ENCODE results near the gene PNPLA8. TPM values are rescaled to one million over a fixed set of nuclear protein-coding genes. Genes with fewer than 3 reads are reported as not detected.

Gene PNPLA8
- total RNA-seq, 6 experiments from 2014 or later = 13.7 to 25.6 (median 17.0) TPM

DNA sequence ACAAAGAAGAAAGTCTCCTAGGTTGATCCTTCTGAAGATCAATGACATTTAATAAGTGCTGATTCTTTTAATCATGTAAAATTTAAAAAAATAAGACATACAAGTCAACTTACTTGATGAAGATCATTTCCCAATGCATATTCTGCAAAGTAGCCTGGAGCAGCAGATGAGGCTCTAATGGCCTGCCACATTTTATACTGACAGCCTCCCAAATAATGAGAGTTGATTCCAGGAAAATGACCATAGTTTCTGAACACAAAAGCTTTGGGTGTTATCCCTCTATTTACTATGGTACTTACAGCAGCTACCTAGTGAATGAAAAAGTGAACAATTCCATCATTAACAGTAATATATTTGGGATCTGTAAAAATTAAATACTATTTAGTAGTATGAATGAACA is 38.3 kb downstream of the PNPLA8 start:
- Histone ChIP-seq H3K4me3 (no peak overlapping the region), H3K27me3 (no peaks in the 10 kb centered on the region), H3K9me3 (no peaks in the 10 kb centered on the region), H3K36me3 (peaks cover 0 to 21% (median 0%) of the 10 kb centered on the region in 4 donors), H3K27ac (no peak overlapping the region), H3K4me1 (no peaks in the 10 kb centered on the region)
- TF ChIP-seq, protein P1, sequence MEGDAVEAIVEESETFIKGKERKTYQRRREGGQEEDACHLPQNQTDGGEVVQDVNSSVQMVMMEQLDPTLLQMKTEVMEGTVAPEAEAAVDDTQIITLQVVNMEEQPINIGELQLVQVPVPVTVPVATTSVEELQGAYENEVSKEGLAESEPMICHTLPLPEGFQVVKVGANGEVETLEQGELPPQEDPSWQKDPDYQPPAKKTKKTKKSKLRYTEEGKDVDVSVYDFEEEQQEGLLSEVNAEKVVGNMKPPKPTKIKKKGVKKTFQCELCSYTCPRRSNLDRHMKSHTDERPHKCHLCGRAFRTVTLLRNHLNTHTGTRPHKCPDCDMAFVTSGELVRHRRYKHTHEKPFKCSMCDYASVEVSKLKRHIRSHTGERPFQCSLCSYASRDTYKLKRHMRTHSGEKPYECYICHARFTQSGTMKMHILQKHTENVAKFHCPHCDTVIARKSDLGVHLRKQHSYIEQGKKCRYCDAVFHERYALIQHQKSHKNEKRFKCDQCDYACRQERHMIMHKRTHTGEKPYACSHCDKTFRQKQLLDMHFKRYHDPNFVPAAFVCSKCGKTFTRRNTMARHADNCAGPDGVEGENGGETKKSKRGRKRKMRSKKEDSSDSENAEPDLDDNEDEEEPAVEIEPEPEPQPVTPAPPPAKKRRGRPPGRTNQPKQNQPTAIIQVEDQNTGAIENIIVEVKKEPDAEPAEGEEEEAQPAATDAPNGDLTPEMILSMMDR (IDR thresholded peaks at IDR 0.05) = no peak
- no peak for TF ChIP-seq POLR2A (IDR thresholded peaks at IDR 0.05)
- ATAC-seq = no peak
- intact Hi-C loops (cut with DNase I) = no loop called here
- DNase-seq = no peak

DNA sequence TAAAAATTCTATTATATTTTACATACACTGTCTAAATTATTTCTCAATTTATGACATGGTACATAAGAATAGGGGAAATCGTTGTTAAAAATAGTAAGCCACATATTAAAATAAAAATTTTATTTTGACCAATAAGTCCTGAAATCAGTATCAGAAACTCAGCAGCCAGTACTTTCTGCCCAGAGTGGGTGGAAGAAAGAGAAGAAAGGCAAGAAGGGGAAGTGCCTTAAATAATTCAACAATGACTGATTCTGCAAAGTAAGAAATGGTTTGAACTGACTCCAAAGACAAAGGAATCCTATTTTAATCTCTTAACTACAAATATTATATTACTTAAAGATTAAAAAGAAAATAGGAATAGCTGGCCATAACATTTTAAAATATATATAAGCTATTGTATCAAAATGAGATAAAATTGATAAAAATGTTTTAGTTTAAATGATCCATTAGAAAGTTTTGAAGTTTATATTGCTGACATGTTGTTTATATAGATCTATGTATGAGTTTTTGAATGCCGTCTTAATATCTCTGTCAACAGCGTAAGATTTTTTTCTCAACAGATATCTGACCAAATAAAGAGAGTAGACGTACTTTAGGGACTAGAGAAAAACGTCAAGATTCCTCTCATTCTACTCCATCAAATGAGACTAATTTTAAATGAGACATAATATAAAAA is 39.5 kb downstream of the PNPLA8 start:
- no peak overlapping the region for H3K27ac ChIP-seq
- WGBS (ENCODE audit: insufficient coverage, low coverage, low lambda C conversion rate, missing lambda C conversion rate) = 84% methylated on average over 5 of the region's 5 CpGs
- DNase-seq = no peak
- H3K4me3 ChIP-seq = no peak overlapping the region
- ATAC-seq = no peak
- peaks cover 0 to 21% (median 0%) of the 10 kb centered on the region in 4 donors for H3K36me3 ChIP-seq
- H3K4me1 ChIP-seq = no peaks in the 10 kb centered on the region
- TF ChIP-seq, protein P1 (IDR thresholded peaks at IDR 0.05) = no peak
- TF ChIP-seq POLR2A (IDR thresholded peaks at IDR 0.05) = no peak
- intact Hi-C loops (cut with DNase I) = no loop called here
- no peaks in the 10 kb centered on the region for H3K27me3 ChIP-seq
- no peaks in the 10 kb centered on the region for H3K9me3 ChIP-seq

DNA sequence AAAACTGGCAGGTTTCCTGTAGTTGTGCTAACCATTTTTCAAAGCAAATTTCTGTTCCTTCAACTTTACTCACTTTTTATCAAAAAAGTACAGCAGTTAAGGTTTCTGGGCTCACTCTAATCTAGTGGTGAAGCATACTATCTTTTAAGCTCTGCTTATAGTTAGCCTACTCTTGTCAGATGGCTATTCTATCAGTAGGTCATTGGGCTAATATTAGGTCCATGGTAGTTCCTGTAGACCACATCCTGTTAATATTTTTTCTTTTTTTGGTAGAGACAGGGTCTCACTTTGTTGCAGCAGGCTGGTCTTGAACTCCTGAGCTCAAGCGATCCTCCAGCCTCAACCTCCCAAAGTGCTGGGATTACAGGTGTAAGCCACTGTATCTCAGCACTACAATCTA is 41.8 kb downstream of the PNPLA8 start:
- no peak for DNase-seq
- WGBS (ENCODE audit: insufficient coverage, low coverage, low lambda C conversion rate, missing lambda C conversion rate) = 80% methylated on average over 1 of the region's 1 CpG
- Histone ChIP-seq H3K27me3 (no peaks in the 10 kb centered on the region), H3K36me3 (peaks cover 0 to 10% (median 0%) of the 10 kb centered on the region in 4 donors), H3K9me3 (no peaks in the 10 kb centered on the region), H3K4me1 (no peaks in the 10 kb centered on the region), H3K27ac (no peak overlapping the region), H3K4me3 (no peak overlapping the region)
- TF ChIP-seq POLR2A (IDR thresholded peaks at IDR 0.05) = no peak
- TF ChIP-seq, protein P1 (IDR thresholded peaks at IDR 0.05) = no peak
- intact Hi-C loops (cut with DNase I) = no loop called here
- ATAC-seq = no peak

DNA sequence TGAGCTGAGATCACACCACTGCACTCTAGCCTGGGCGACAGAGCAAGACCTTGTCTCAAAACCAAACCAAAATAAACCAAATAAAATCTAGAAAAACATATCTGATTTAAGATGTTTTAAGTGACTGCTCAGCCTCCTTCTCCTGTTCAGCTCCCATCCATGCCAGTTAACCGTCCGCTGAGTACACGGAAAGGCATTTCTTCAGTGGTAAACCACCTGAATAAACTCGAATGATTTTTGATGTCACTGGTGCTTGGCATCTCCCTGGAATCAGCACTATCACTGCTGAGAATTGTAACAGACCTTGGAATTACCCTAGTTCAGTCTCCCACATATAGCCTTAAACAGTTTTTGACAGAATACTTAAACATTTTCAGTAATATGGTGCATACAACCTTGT is 45.6 kb downstream of the PNPLA8 start:
- H3K4me3 ChIP-seq = no peak overlapping the region
- H3K27me3 ChIP-seq = no peaks in the 10 kb centered on the region
- DNase-seq (no peak), ATAC-seq (no peak)
- peaks cover 0 to 9% (median 4%) of the 10 kb centered on the region in 4 donors for H3K36me3 ChIP-seq
- no peaks in the 10 kb centered on the region for H3K4me1 ChIP-seq
- H3K27ac ChIP-seq = no peak overlapping the region
- intact Hi-C loops (cut with DNase I) = no loop called here
- no peak for TF ChIP-seq POLR2A (IDR thresholded peaks at IDR 0.05)
- TF ChIP-seq, protein P1 (IDR thresholded peaks at IDR 0.05) = no peak
- WGBS (ENCODE audit: insufficient coverage, low coverage, low lambda C conversion rate, missing lambda C conversion rate) = 85% methylated on average over 2 of the region's 5 CpGs
- H3K9me3 ChIP-seq = no peaks in the 10 kb centered on the region

All from right lobe of liver (tissue), 6 donors.